Lower lobe of right lung (tissue), 2 donors: Measurements from ENCODE around the gene EEPD1. TPM values are rescaled to one million over a fixed set of nuclear protein-coding genes. Genes with fewer than 3 reads are reported as not detected.
"Not testable (repeated sequence)": the region's sequence is repeated elsewhere in the genome, so short reads cannot be mapped to it uniquely, and the experiment has no call there.

Source experiments
- ATAC-seq, 2 donors: fragments of 200-7000 bp; cut with Tn5 transposase; one replicate each; pipeline ENCODE4 v1.9.1; 2020 to 2022; ENCODE audit warnings: mild to moderate bottlenecking in 2 of 2, moderate library complexity in 2 of 2
- DNase-seq: peaks from one replicate; pipeline ENCODE4 v3.0.0-alpha.2; 2020
- H3K27ac ChIP-seq: fragments of 200-600 bp; one replicate; pipeline ENCODE4 v1.8.0; 2022
- H3K27me3 ChIP-seq: fragments of 200-600 bp; one replicate; pipeline ENCODE4 v1.8.0; 2022; ENCODE audit warnings: low read depth
- H3K36me3 ChIP-seq: fragments of 200-600 bp; one replicate; pipeline ENCODE4 v1.8.0; 2022; ENCODE audit warnings: mild to moderate bottlenecking
- H3K4me1 ChIP-seq: fragments of 200-600 bp; one replicate; pipeline ENCODE4 v1.8.0; 2022
- H3K4me3 ChIP-seq: fragments of 200-600 bp; one replicate; pipeline ENCODE4 v1.8.0; 2022; ENCODE audit warnings: mild to moderate bottlenecking
- H3K9me3 ChIP-seq: fragments of 200-600 bp; one replicate; pipeline ENCODE4 v1.8.0; 2022
- CTCF ChIP-seq: fragments of 200-600 bp; IDR thresholded peaks from one replicate; pipeline ENCODE4 v1.8.0; 2022; ENCODE audit warnings: antibody characterized with exemption, mild to moderate bottlenecking
- intact Hi-C: fragments of 100-400 bp; cut with DNase I; formaldehyde crosslinking; loops from one replicate; pipeline ENCODE4 v1.11.0; 2022
- total RNA-seq: library from RNA; stranded (reverse); fragmentation: NEBNext Ultra II Directional; extraction: Animal tissue kit (Norgen Biotek cat#: 25700); gene quantifications from one replicate; pipeline ENCODE4 v1.2.1, GENCODE V29; 2021
- donor health status: DM: no; HTN: yes; CAD: no; lungs with severe emphysema.

Gene EEPD1
- total RNA-seq, 1 donor from 2014 or later: 7.9 TPM

GRCh38 chr7:36117203-36117840, 35.7 kb upstream of the EEPD1 start:
- H3K27ac ChIP-seq: no peak overlapping the region
- intact Hi-C loops: no loop called here
- DNase-seq (no peak), ATAC-seq (no peak)
- H3K36me3 ChIP-seq: no peaks in the 10 kb centered on the region
- TF ChIP-seq CTCF: no peak
- H3K4me1 ChIP-seq: peaks cover 37% of the 10 kb centered on the region
- no peak overlapping the region for H3K4me3 ChIP-seq
- no peaks in the 10 kb centered on the region for H3K27me3 ChIP-seq
- H3K9me3 ChIP-seq: no peaks in the 10 kb centered on the region

- Histone ChIP-seq H3K4me1 (peaks cover 37% of the 10 kb centered on the region), H3K27ac (no peak overlapping the region)
- intact Hi-C loops: no loop called here
Observed at GRCh38 chr7:36118344-36118743, 34.7 kb upstream of the EEPD1 start.

GRCh38 chr7:36119005-36119706, 33.9 kb upstream of the EEPD1 start:
- no peak for TF ChIP-seq CTCF
- intact Hi-C loops: no loop called here
- Histone ChIP-seq H3K27me3 (no peaks in the 10 kb centered on the region), H3K9me3 (no peaks in the 10 kb centered on the region), H3K27ac (no peak overlapping the region), H3K4me1 (peaks cover 37% of the 10 kb centered on the region), H3K36me3 (no peaks in the 10 kb centered on the region), H3K4me3 (no peak overlapping the region)
- no peak for DNase-seq
- ATAC-seq: peak; percentile 83 to 85

More at GRCh38 chr7:36118344-36118743, 34.7 kb upstream of the EEPD1 start:
- H3K4me3 ChIP-seq: no peak overlapping the region
- H3K27me3 ChIP-seq: no peaks in the 10 kb centered on the region
- no peaks in the 10 kb centered on the region for H3K9me3 ChIP-seq
- no peaks in the 10 kb centered on the region for H3K36me3 ChIP-seq
- DNase-seq (no peak), ATAC-seq (no peak)
- no peak for TF ChIP-seq CTCF

- H3K27me3 ChIP-seq, H3K36me3 ChIP-seq, H3K4me3 ChIP-seq, intact Hi-C loops, ATAC-seq, H3K27ac ChIP-seq, H3K9me3 ChIP-seq, DNase-seq: not testable (repeated sequence)
- H3K4me1 ChIP-seq: peaks cover 37% of the 10 kb centered on the region
Observed at GRCh38 chr7:36119983-36120646, 32.9 kb upstream of the EEPD1 start.

- H3K36me3 ChIP-seq, DNase-seq, H3K9me3 ChIP-seq, H3K4me3 ChIP-seq, intact Hi-C loops, H3K27me3 ChIP-seq, ATAC-seq, H3K27ac ChIP-seq: not testable (repeated sequence)
- H3K4me1 ChIP-seq: peaks cover 17% of the 10 kb centered on the region
Observed at GRCh38 chr7:36125630-36126029, 27.4 kb upstream of the EEPD1 start.

- intact Hi-C loops: no loop called here
- no peak for TF ChIP-seq CTCF
- Histone ChIP-seq H3K9me3 (no peaks in the 10 kb centered on the region), H3K4me1 (peaks cover 17% of the 10 kb centered on the region), H3K36me3 (no peaks in the 10 kb centered on the region), H3K27ac (no peak overlapping the region), H3K27me3 (no peaks in the 10 kb centered on the region), H3K4me3 (no peak overlapping the region)
- DNase-seq (no peak), ATAC-seq (peak in 1 of 2 donors; percentile 14)
Observed at GRCh38 chr7:36127075-36127740, 25.8 kb upstream of the EEPD1 start.
